ENCODE data around the gene MCL1.
"Not testable (repeated sequence)": the region's sequence is repeated elsewhere in the genome, so short reads cannot be mapped to it uniquely, and the experiment has no call there.

MCL1 gene

GRCh38 chr1:150579110-150579944 lies at the start of gene MCL1:
MCL1 (minus strand) TSS chr1:150579610; CDS start chr1:150579530, 80 bp downstream.
- DNase-seq: peak; percentile 98 to 99 (median 98)

GRCh38 chr1:150628766-150629114 lies 49.3 kb upstream of the MCL1 start:
- DNase-seq: no peak

DNA sequence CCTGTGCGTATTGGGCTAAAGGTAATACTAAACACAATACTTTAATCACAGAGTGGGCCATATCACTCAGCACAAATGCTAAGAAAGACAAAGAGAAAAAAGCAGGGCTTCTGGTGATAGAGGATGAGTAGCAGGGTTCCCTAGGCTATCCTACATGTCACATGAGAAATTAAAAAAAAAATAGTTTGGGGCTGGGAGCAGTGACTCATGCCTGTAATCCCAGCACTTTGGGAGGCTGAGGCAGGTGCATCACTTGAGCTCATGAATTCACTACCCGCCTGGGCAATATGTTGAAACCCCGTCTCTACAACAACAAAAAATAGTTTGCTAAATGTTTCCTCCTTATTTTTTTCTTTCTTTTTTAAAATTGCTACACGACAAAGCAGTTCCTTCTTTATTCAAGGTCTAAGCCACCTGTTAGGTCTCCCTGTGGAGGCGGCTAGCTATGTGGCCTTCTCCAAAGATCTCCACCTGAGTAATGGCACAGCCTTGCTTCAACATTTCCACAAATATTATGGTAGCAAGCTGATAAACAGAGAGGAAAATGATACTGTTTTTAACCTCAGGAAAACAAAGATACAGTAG lies 48.5 kb upstream of the MCL1 start:
- peak in 1 of 3 donors; percentile 33 for DNase-seq

- peak in 1 of 3 donors; percentile 45 for DNase-seq
Measured at GRCh38 chr1:150626150-150626549, 46.7 kb upstream of the MCL1 start.

GRCh38 chr1:150624546-150624945 lies 45.1 kb upstream of the MCL1 start:
- peak; percentile 64 to 76 (median 71) for DNase-seq

DNA sequence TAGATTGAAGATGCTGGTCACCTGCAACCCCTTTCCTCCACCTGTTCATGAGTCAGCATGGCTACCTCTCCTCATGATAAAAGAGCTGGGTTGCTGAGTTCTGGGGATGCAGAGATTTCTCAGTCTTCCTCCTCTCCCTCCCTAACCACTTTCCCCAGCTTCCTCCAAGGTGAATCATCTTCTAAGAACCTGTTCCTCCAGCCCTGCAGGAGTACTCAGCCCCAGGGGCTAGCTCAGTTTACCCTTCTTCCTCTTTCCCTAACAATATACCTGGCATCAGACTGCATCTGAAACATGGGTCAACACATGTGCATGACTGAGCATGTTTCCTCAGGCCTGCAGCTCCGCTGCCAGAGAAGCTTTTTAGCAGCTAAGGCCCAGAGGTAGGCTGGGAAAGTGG lies 44.7 kb upstream of the MCL1 start:
- not testable (repeated sequence) for DNase-seq

GRCh38 chr1:150622303-150622975 lies 43.0 kb upstream of the MCL1 start:
- DNase-seq: no peak

DNA sequence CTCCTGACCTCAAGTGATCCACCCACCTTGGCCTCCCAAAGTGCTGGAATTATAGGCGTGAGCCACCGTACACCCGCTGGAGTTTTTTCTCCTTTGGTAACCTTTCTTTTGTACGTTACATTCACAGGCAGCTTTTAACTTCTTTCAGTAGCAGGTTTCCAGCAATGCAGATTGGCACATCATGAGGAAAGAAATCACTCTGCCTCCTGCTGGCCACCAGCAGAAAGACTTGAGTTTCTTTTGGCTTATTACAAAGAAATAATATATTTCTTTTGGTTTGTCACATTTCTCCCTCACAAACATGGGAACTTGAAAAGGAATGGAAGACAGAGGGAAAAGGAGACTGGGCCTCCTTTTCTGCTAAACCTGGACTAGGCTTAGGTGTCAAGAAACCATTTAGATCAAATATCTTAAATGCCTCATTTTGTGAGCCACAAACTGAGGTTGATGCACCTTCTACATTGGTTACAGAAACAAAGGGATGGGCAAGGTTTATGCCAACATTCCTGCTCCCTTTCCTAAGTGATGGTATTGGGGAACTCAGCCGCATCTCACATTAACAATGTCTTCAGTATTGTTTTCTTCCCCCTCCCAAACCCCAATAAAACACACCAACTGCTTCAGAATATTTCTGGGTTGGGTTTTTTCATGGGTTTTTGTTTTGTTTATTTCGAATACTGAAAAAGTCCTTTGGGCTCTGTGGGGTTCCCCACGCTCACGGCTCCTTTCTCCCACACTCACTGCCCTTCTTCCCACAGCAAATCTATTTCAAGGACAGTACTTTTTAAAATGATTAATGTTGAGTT lies 42.3 kb upstream of the MCL1 start:
- DNase-seq: peak; percentile 64 to 80 (median 74)

DNA sequence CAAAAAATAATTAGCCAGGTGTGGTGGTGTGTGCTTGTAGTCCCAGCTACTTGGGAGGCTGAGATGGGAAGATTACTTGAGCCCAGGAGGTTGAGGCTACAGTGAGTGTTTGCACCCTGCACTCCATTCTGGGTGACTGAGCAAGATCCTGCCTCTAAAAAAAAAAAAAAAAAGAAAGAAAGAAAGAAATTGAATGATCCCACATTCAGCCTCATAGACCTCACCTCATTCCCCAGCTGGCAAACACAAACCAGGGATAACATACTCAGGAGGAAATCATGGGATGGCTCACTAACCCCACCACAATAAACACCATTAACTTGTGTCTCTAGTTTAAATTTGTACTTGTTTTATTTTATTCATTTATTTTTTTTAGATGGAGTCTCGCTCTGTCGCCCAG lies 41.5 kb upstream of the MCL1 start:
- DNase-seq: no peak

DNA sequence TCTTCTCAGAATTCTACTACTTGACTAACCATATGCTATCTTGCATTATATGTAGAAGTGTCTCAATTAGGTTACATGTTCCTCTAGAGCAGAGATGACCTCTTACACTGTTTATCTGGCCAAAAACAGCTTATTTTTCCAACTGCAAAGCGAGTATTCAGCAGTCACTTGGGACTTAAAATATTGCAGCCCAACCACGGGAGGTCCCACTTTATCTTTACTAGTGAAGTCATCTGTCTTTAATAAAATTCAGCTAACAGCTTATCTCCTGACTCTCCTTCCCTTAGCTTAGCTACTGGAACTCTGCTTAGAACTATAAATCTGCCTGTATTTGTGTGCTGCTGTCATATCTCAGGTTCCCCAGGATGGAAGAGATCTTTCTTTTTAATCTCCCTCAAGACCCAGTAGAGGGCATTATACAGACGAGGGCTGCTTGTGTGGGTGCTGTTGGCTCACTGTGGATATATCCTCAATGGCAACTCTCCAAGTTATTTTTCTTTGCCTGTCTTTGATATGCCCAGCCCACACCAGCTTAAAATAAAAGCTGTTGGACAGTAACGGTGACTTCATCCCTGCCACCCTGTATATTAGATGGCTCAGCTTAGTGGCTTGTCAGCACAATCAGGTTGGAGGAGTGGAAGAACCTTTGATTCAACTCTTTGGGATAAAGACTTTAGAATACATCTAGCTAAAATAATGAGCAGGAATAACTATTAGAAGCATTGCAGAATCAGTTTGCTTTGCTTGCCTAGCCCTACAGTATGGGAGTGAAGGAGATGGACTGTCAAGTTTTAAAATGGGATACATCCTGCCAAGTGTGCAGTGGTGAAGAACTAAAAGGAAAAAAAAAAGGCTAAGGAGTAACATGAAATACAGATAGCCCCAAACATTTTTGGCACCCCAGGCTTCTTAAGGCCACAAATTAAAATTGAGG lies 40.4 kb upstream of the MCL1 start:
- peak; percentile 75 to 89 (median 79) for DNase-seq

DNA sequence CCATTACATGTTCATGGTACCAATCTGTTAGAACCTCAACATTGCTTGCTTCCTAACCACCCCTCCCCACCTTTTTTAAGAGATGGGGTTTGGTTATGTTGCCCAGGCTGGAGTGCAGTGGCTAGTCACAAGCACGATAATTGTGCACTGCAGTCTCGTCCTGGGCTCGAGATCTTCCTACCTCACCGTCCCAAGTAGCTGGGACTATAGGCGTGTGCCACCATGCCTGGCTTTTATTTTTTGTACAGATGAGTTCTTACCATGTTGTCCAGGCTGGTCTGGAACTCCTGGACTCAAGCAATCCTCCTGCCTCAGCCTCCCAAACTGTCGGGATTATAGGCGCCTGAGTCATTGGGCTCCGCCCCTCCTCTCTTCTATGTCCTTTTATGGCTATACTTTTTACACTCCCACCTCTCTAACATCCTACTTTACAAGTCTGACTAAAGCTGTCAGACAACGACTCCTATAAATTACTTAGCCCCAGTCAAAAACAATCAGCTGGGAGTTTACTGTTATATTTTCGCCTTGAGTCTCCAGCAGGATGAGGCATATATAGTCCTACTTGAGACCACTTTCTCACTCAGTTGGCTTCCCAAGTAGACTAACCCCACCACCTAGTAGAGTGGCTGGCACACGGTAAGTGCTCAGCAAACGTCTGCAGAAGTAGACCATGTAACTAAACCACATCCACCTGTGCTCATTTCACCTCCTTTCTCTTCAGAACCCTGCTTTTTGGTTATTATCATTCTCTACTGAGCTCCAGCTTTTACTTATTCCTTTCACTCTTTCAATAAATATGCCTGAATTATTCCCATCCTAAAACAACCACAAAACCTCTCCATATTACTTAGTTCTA lies 36.2 kb upstream of the MCL1 start:
- DNase-seq: peak in 2 of 3 donors; percentile 29 to 30

DNA sequence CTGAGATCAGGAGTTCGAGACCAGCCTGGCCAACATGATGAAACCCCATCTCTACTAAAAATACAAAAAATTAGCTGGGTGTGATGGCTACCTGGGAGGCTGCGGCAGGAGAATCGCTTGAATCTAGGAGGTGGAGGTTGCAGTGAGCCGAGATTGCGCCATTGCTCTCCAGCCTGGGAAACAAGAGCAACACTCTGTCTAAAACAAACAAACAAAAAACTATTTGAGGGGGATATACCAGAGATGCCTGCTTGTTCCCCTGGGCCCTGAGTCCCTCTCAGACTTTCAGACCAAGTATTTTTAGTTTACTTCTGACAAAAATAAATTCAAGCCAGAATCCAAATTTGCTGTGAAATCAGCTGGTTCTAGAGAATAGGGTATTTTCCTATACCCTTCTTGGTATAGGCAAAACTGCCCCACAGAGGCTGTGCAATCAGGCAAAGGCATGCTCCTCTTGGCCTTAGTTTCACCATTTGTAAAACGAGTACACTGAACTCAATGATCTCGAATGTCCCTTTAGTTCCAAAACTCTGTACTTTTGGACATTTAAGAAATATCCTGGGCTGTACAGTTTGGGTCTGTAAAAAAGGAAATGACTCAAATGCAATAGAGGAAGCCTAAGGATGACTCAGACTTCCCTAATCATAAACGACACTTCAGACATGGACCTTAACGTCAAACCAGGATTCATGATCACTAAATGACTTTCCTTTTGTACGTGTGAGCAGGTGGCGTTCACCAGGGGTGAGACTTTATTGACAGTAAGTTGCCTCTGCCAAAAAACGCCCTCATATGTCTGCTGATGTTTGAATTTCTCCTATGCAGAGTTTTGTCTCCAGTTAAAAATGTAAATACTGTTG lies 33.9 kb upstream of the MCL1 start:
- DNase-seq: peak; percentile 85 to 98 (median 96)

- no peak for DNase-seq
Measured at GRCh38 chr1:150612014-150612345, 32.6 kb upstream of the MCL1 start.

GRCh38 chr1:150610576-150610975 lies 31.2 kb upstream of the MCL1 start:
- no peak for DNase-seq

GRCh38 chr1:150609732-150610131 lies 30.3 kb upstream of the MCL1 start:
- DNase-seq: no peak

DNA sequence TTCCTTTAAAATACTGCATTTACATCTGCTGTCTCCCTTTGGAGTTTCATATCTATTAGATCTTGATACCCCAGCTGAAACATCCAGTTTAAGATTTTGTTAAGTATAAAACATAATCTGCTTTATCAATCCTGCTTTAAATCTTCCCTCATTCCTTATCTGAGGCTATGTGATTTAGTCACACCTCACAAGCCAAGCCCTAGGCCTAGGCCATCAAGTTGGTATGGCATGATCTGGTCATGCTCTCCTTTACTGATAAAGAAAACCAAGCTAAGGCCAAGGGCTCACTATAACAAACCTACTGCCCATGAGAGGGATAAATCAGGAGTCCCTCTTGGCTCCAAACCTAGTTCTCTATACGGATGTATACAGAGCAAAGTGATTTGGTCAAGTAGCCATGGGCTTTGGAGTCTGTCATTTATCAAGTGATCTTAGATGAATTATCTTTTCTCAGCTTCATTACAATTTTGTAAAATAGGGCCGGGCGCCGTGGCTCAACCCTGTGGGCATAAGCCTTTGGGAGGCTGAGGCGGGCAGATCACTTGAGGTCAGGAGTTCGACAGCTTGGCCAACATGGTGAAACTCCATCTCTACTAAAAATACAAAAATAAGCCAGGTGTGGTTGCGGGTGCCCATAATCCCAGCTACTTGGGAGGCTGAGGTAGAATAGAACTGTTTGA lies 27.2 kb upstream of the MCL1 start:
- no peak for DNase-seq

DNA sequence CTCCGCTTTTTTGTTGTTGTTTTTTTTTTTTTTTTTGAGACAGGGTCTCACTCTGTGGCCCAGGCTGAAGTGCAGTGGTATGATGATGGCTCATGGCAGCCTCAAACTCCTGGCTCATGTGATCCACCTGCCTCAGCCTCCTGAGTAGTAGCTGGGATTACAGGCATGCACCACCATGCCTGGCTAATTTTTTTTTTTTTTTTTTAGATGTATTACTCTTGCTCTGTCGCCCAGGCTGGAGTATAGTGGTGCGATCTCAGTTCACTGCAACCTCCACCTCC lies 26.0 kb upstream of the MCL1 start:
- DNase-seq: not testable (repeated sequence)

DNA sequence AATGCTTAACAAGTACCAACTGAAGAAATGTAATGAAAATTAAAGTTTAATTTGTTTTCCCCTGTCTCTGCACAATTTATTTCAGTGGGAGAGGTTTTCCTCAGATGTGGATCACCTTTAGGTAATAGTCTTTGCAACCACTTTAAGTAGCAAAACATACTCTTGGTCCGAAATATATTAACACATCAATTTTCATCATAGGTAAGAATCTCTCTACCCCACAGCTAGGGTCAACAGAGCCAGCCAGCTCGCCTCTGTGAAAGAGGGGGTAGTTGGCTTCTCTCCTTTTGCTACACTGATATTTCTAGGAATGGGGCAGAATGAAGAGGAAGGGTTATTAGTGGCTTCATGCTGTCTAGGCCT lies 24.8 kb upstream of the MCL1 start:
- no peak for DNase-seq

GRCh38 chr1:150603711-150604110 lies 24.3 kb upstream of the MCL1 start:
- no peak for DNase-seq

GRCh38 chr1:150602372-150602771 lies 23.0 kb upstream of the MCL1 start:
- DNase-seq: not testable (repeated sequence)

Measured in suppressor macrophage treated with lipopolysaccharide for 1 hour (primary cell).